Gastrocnemius medialis (tissue), 4 donors: ENCODE data around the gene EGFLAM. TPM values are rescaled to one million over a fixed set of nuclear protein-coding genes. Genes with fewer than 3 reads are reported as not detected.

Source experiments
- ATAC-seq, 2 donors: fragments of 150-250 bp; one replicate each; pipeline ENCODE4 v1.9.1; 2016
- DNase-seq, 2 donors: peaks; one replicate each; pipeline ENCODE4 v3.0.0-alpha.2; 2019
- H3K27ac ChIP-seq, 4 donors: fragments of 200-600 bp; sonication (generic); 1 replicate in 1 of 4; 2 replicates in 3 of 4; pipeline ENCODE4 v1.5.1; 2016 to 2018; ENCODE audit warnings: mild to moderate bottlenecking in 2 of 4, moderate library complexity in 1 of 4
- H3K27me3 ChIP-seq, 3 donors: fragments of 200-600 bp; sonication (generic) in 2 of 3; 1 replicate in 1 of 3; 2 replicates in 2 of 3; pipeline versions ENCODE4 v1.5.1 to v1.6.0; 2016 to 2019; ENCODE audit warnings: mild to moderate bottlenecking in 1 of 3, moderate library complexity in 1 of 3
- H3K36me3 ChIP-seq, 2 donors: fragments of 200-600 bp; sonication (generic) in 1 of 2; one replicate each; pipeline ENCODE4 v1.5.1; 2017 to 2018
- H3K4me1 ChIP-seq, 2 donors: fragments of 200-600 bp; sonication (generic) in 1 of 2; one replicate each; pipeline ENCODE4 v1.5.1; 2016 to 2017; ENCODE audit warnings: mild to moderate bottlenecking in 2 of 2
- H3K4me3 ChIP-seq, 4 donors: fragments of 200-600 bp; sonication (generic) in 3 of 4; 1 replicate in 1 of 4; 2 replicates in 3 of 4; pipeline ENCODE4 v1.5.1; 2016 to 2019; ENCODE audit warnings: mild to moderate bottlenecking in 2 of 4
- H3K9me3 ChIP-seq, 3 donors: fragments of 200-600 bp; sonication (generic) in 2 of 3; 1 replicate in 1 of 3; 2 replicates in 2 of 3; pipeline ENCODE4 v1.5.1; 2016 to 2019
- POLR2A ChIP-seq, 2 donors: fragments of 450-650 bp; IDR thresholded peaks; one replicate each; pipeline ENCODE4 v1.6.1; 2017; ENCODE audit warnings: antibody characterized with exemption in 2 of 2, mild to moderate bottlenecking in 2 of 2, moderate library complexity in 2 of 2
- in situ Hi-C, 4 donors: fragments of 200-750 bp; cut with MboI; loops; one replicate each; pipeline versions ENCODE4 v1.15.0 to v1.8.0; 2017; ENCODE audit warnings: low sequenced_read_pairs in 4 of 4
- intact Hi-C: fragments of 100-400 bp; cut with DNase I; formaldehyde crosslinking; loops from one replicate; pipeline ENCODE4 v1.15.1; 2023; ENCODE audit warnings: low total_unique reads
- total RNA-seq, 4 donors: library from RNA; depleted of rRNA; stranded (reverse); fragments of >200 nt; gene quantifications; one replicate each; pipeline versions ENCODE4 v1.1.0 to v1.2.3, GENCODE V29; 2016
- TF ChIP-seq, protein P1 (sequence below), 5 experiments: fragments of 450-650 bp in 3 of 5; fragments of 200-600 bp in 2 of 5; sonication (generic) in 2 of 5; IDR thresholded peaks in 4 of 5; conservative IDR thresholded peaks in 1 of 5; 1 replicate in 4 of 5; 2 replicates in 1 of 5; pipeline ENCODE4 v1.5.1; 2016 to 2019; ENCODE audit warnings: antibody characterized with exemption in 5 of 5, mild to moderate bottlenecking in 3 of 5, moderate library complexity in 3 of 5

Gene EGFLAM
- total RNA-seq, 4 donors from 2014 or later = 19.2 to 36.4 (median 32.7) TPM

DNA sequence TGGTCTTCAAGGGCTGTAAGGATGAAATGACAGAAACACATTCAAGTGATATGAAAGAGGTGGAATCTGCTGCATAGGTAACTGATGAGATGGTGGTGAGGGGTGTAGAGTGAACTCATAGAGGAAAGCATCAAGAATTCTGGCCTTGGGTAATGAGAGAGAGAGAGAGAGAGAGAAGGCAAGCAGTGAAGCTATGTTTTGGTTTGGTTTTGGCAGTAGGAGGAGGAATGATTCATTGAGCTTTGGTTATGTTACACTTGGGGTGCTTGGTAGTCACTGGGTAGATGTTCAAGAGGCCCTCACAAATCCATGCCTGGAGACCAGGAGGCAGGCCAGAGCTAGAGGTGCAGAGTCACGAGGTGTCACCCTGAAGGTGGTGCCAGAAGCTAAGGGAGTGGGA is 89.5 kb downstream of the EGFLAM start:
- H3K4me3 ChIP-seq = no peak overlapping the region
- ATAC-seq (no peak), DNase-seq (no peak)
- H3K36me3 ChIP-seq = no peaks in the 10 kb centered on the region
- in situ Hi-C loops (no loop called here), intact Hi-C loops (no loop called here)
- no peaks in the 10 kb centered on the region for H3K9me3 ChIP-seq
- H3K27me3 ChIP-seq = no peaks in the 10 kb centered on the region
- TF ChIP-seq, protein P1, sequence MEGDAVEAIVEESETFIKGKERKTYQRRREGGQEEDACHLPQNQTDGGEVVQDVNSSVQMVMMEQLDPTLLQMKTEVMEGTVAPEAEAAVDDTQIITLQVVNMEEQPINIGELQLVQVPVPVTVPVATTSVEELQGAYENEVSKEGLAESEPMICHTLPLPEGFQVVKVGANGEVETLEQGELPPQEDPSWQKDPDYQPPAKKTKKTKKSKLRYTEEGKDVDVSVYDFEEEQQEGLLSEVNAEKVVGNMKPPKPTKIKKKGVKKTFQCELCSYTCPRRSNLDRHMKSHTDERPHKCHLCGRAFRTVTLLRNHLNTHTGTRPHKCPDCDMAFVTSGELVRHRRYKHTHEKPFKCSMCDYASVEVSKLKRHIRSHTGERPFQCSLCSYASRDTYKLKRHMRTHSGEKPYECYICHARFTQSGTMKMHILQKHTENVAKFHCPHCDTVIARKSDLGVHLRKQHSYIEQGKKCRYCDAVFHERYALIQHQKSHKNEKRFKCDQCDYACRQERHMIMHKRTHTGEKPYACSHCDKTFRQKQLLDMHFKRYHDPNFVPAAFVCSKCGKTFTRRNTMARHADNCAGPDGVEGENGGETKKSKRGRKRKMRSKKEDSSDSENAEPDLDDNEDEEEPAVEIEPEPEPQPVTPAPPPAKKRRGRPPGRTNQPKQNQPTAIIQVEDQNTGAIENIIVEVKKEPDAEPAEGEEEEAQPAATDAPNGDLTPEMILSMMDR (IDR thresholded peaks at IDR 0.05 in 4 of 5, conservative IDR thresholded peaks at IDR 0.05 in 1 of 5) = no peak
- no peak for TF ChIP-seq POLR2A (IDR thresholded peaks at IDR 0.05)
- no peaks in the 10 kb centered on the region for H3K4me1 ChIP-seq
- H3K27ac ChIP-seq = no peak overlapping the region

DNA sequence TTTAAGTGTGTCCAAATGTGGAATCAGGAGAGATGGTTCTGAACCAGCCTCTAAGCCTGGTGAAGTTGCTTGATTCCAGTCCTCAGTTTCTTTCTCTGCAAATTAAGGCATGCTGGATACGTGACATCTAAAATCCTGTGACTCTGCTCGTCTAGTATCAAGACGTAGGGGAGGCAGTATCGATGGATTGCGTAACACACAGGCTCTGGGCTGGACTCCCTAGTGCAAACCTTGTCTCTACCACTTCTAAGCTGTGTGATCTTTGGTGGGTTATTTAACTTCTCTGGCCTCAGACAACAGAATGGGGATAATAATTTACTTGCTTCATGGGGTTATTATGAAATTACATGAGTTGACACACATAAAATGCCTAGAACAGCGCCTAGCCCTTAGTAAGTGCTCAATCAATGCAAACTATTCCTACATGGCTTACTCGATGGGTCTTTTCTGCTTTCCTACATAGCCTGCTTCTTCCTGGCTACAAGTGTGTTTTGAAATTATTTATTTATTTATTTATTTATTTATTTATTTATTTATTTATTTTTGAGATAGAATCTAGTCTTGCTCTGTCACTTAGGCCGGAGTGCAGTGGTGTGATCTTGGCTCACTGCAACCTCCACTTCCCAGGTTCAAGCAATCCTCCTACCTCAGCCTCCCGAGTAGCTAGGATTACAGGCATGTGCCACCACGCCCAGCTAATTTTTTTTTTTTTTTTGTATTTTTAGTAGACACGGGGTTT is 102.1 kb downstream of the EGFLAM start:
- Histone ChIP-seq H3K27ac (no peak overlapping the region), H3K36me3 (no peaks in the 10 kb centered on the region), H3K4me1 (no peaks in the 10 kb centered on the region), H3K9me3 (no peaks in the 10 kb centered on the region), H3K4me3 (no peak overlapping the region), H3K27me3 (no peaks in the 10 kb centered on the region)
- no peak for DNase-seq
- intact Hi-C loops = no loop called here
- TF ChIP-seq POLR2A (IDR thresholded peaks at IDR 0.05) = no peak
- TF ChIP-seq, protein P1 (IDR thresholded peaks at IDR 0.05 in 4 of 5, conservative IDR thresholded peaks at IDR 0.05 in 1 of 5) = no peak
- no peak for ATAC-seq
- in situ Hi-C loops = no loop called here

DNA sequence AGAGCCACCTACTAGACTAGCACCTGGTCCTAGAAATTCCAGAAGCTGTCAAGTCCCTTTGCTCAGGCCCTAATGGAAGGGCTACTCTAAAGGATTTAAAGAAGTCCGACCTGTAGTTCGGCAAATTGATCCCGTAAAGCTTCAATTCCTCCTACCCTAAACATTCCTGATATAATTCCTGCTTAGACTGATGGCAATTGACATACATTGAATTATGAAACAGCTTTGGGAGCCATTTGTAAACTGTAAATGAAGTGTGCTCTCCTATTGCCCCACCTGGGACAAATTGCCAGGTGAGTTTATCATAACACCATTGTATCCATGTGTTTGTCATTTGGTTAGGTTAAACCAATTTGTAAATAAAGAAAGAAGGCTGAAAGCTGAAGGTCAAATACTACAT is 104.4 kb downstream of the EGFLAM start:
- Histone ChIP-seq H3K9me3 (no peaks in the 10 kb centered on the region), H3K4me3 (no peak overlapping the region), H3K4me1 (no peaks in the 10 kb centered on the region), H3K36me3 (no peaks in the 10 kb centered on the region), H3K27me3 (no peaks in the 10 kb centered on the region), H3K27ac (no peak overlapping the region)
- TF ChIP-seq, protein P1 (IDR thresholded peaks at IDR 0.05 in 4 of 5, conservative IDR thresholded peaks at IDR 0.05 in 1 of 5) = no peak
- in situ Hi-C loops (no loop called here), intact Hi-C loops (no loop called here)
- DNase-seq (no peak), ATAC-seq (no peak)

DNA sequence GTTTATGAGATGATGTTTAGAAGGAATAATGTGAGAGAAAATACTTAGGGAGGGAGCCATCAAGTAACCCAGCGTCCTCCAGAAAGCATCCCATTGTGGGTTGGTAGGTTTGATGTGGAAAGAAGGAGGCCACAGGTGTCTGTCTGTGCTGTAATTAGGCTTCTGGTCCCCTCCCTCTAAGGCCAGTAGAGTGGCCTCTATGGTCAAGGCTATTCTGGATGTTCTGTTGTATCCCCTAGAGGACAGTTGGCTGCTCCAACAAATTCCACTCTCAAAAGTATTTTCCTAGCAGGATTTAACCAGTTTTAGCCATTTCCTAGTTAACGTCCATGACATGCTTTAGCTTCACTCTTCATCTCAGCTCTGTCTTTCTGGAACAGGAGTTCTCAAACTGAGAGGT is 106.5 kb downstream of the EGFLAM start:
- Histone ChIP-seq H3K4me1 (no peaks in the 10 kb centered on the region), H3K27ac (peak overlapping the region in 1 of 4 donors; percentile 27), H3K36me3 (no peaks in the 10 kb centered on the region), H3K4me3 (no peak overlapping the region), H3K27me3 (no peaks in the 10 kb centered on the region), H3K9me3 (no peaks in the 10 kb centered on the region)
- in situ Hi-C loops (no loop called here), intact Hi-C loops (no loop called here)
- ATAC-seq (no peak), DNase-seq (no peak)
- TF ChIP-seq, protein P1 (IDR thresholded peaks at IDR 0.05 in 4 of 5, conservative IDR thresholded peaks at IDR 0.05 in 1 of 5) = no peak

DNA sequence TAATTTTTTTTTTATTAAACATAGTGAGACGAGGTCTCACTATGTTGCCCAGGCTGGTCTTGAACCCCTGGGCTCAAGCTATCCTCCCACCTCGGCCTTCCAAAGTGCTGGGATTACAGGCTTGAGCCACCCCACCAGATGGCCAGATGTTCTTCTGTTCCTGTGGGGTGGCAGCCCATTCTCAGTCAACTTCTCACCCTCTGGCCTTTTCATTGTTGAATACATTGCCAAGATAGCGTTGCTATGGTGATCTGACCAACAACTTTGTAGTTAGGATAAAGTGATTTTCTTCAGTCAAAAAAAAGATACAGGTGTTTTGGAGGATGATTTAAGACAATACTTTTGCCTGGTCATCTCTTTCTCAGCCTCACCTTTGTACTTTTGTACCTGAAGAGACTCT is 109.1 kb downstream of the EGFLAM start:
- intact Hi-C loops = no loop called here
- peak overlapping the region in 2 of 4 donors; percentile 28 to 54 for H3K27ac ChIP-seq
- DNase-seq = no peak
- no peak overlapping the region for H3K4me3 ChIP-seq
- H3K27me3 ChIP-seq = no peaks in the 10 kb centered on the region
- no peaks in the 10 kb centered on the region for H3K9me3 ChIP-seq
- in situ Hi-C loops = no loop called here
- ATAC-seq = no peak
- TF ChIP-seq, protein P1 (IDR thresholded peaks at IDR 0.05 in 4 of 5, conservative IDR thresholded peaks at IDR 0.05 in 1 of 5) = no peak
- no peak for TF ChIP-seq POLR2A (IDR thresholded peaks at IDR 0.05)
- H3K36me3 ChIP-seq = no peaks in the 10 kb centered on the region
- H3K4me1 ChIP-seq = no peaks in the 10 kb centered on the region
